MM.1S (cell line): ENCODE results near the gene SLC39A8.

Experiments used
- CTCF ChIP-seq: fragments of 300-600 bp; sonication (generic); IDR thresholded peaks from 2 replicates; pipeline ENCODE4 v1.5.1; 2016; ENCODE audit warnings: antibody characterized with exemption, low read length, mixed read lengths
- EZH2 ChIP-seq: fragments of 300-600 bp; sonication (generic); optimal IDR thresholded peaks from 2 replicates; pipeline ENCODE3; 2017; ENCODE audit warnings: low read depth, mild to moderate bottlenecking, antibody characterized with exemption, low read length, mixed read lengths

- TF ChIP-seq CTCF (no peak), EZH2 (no peak)
These were observed 9.7 kb downstream of the SLC39A8 start for GRCh38 chr4:102335616-102336015.
